Suppressor macrophage treated with lipopolysaccharide for 1 hour (primary cell): ENCODE data around the gene RRH.
"Not testable (repeated sequence)": the region's sequence is repeated elsewhere in the genome, so short reads cannot be mapped to it uniquely, and the experiment has no call there.

ENCODE experiments used
- DNase-seq, 3 donors: peaks; one replicate each; pipeline ENCODE4 v3.0.0-alpha.2; 2020 to 2022

Gene RRH

GRCh38 chr4:109846395-109847098, 18.8 kb downstream of the RRH start:
- DNase-seq: no peak

- no peak for DNase-seq
Measured at GRCh38 chr4:109847896-109848442, 20.2 kb downstream of the RRH start, which contains the start of gene LRIT3. Gene LRIT3 (plus strand): TSS chr4:109848107. CDS start chr4:109848202, 95 bp downstream.

- DNase-seq: no peak
Measured at GRCh38 chr4:109848501-109848900, 20.7 kb downstream of the RRH start.

- DNase-seq: no peak
Measured at GRCh38 chr4:109850601-109851000, 22.8 kb downstream of the RRH start.

GRCh38 chr4:109859426-109860300, 31.9 kb downstream of the RRH start:
- DNase-seq: not testable (repeated sequence)

GRCh38 chr4:109861271-109861670, 33.5 kb downstream of the RRH start:
- no peak for DNase-seq

- no peak for DNase-seq
Measured at GRCh38 chr4:109861916-109862511, 34.2 kb downstream of the RRH start.

- no peak for DNase-seq
Measured at GRCh38 chr4:109864134-109864533, 36.4 kb downstream of the RRH start.

GRCh38 chr4:109870061-109870460, 42.3 kb downstream of the RRH start:
- no peak for DNase-seq

- DNase-seq: no peak
Measured at GRCh38 chr4:109872065-109872464, 44.3 kb downstream of the RRH start.

- no peak for DNase-seq
Measured at GRCh38 chr4:109872950-109873656, 45.3 kb downstream of the RRH start.

- no peak for DNase-seq
Measured at GRCh38 chr4:109873791-109874514, 46.2 kb downstream of the RRH start.

- DNase-seq: no peak
Measured at GRCh38 chr4:109875106-109875505, 47.3 kb downstream of the RRH start.

GRCh38 chr4:109875553-109875952, 47.8 kb downstream of the RRH start:
- DNase-seq: not testable (repeated sequence)

GRCh38 chr4:109876634-109877265, 49.0 kb downstream of the RRH start:
- DNase-seq: no peak

- no peak for DNase-seq
Measured at GRCh38 chr4:109877400-109877799, 49.6 kb downstream of the RRH start.

GRCh38 chr4:109878355-109878754, 50.6 kb downstream of the RRH start:
- no peak for DNase-seq

- no peak for DNase-seq
Measured at GRCh38 chr4:109879081-109879480, 51.3 kb downstream of the RRH start.

GRCh38 chr4:109879636-109880314, 52.0 kb downstream of the RRH start:
- DNase-seq: peak in 1 of 3 donors; percentile 5

- no peak for DNase-seq
Measured at GRCh38 chr4:109886303-109886702, 58.5 kb downstream of the RRH start.

- DNase-seq: no peak
Measured at GRCh38 chr4:109887071-109887470, 59.3 kb downstream of the RRH start.
